ENCODE measurements around the gene ANKRD12. TPM values are rescaled to one million over a fixed set of nuclear protein-coding genes. Genes with fewer than 3 reads are reported as not detected.

ANKRD12 gene
- polyA plus RNA-seq, 1 donor from 2014 or later, result 32.3 TPM

DNA sequence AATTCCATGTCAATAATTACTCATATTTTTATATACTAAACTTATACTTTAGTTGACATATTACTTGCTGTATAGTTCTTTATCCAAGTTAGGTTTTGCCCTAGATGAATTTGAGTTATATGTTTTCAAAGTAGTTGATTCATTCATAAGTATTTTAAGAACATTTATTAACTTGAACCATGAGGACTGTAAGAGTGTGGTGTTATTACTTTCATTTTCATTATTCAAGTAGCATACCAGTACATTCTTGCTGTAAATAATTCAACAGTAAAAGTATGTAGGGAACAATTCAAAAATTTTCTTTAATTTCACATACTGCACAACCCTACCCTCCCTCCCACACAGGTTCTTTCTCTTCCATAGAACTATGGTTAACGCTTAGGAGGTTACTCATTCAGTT is 75.4 kb downstream of the ANKRD12 start:
- TF ChIP-seq, protein P1, sequence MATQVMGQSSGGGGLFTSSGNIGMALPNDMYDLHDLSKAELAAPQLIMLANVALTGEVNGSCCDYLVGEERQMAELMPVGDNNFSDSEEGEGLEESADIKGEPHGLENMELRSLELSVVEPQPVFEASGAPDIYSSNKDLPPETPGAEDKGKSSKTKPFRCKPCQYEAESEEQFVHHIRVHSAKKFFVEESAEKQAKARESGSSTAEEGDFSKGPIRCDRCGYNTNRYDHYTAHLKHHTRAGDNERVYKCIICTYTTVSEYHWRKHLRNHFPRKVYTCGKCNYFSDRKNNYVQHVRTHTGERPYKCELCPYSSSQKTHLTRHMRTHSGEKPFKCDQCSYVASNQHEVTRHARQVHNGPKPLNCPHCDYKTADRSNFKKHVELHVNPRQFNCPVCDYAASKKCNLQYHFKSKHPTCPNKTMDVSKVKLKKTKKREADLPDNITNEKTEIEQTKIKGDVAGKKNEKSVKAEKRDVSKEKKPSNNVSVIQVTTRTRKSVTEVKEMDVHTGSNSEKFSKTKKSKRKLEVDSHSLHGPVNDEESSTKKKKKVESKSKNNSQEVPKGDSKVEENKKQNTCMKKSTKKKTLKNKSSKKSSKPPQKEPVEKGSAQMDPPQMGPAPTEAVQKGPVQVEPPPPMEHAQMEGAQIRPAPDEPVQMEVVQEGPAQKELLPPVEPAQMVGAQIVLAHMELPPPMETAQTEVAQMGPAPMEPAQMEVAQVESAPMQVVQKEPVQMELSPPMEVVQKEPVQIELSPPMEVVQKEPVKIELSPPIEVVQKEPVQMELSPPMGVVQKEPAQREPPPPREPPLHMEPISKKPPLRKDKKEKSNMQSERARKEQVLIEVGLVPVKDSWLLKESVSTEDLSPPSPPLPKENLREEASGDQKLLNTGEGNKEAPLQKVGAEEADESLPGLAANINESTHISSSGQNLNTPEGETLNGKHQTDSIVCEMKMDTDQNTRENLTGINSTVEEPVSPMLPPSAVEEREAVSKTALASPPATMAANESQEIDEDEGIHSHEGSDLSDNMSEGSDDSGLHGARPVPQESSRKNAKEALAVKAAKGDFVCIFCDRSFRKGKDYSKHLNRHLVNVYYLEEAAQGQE (IDR thresholded peaks at IDR 0.05; ENCODE audit: borderline replicate concordance), result no peak
- TF ChIP-seq EP300 (conservative IDR thresholded peaks at IDR 0.05; ENCODE audit: poor library complexity, severe bottlenecking) (no peak), MXI1 (conservative IDR thresholded peaks at IDR 0.05; ENCODE audit: poor library complexity, severe bottlenecking) (no peak), SMC3 (conservative IDR thresholded peaks at IDR 0.05; ENCODE audit: poor library complexity) (no peak), POLR2AphosphoS5 (IDR thresholded peaks at IDR 0.05) (no peak), RAD21 (conservative IDR thresholded peaks at IDR 0.05) (no peak), TAF1 (IDR thresholded peaks at IDR 0.05; ENCODE audit: low read depth) (no peak), EZH2 (IDR thresholded peaks at IDR 0.05; ENCODE audit: borderline replicate concordance, insufficient read depth, low read length, poor library complexity, severe bottlenecking) (no peak)
- TF ChIP-seq, protein P2, sequence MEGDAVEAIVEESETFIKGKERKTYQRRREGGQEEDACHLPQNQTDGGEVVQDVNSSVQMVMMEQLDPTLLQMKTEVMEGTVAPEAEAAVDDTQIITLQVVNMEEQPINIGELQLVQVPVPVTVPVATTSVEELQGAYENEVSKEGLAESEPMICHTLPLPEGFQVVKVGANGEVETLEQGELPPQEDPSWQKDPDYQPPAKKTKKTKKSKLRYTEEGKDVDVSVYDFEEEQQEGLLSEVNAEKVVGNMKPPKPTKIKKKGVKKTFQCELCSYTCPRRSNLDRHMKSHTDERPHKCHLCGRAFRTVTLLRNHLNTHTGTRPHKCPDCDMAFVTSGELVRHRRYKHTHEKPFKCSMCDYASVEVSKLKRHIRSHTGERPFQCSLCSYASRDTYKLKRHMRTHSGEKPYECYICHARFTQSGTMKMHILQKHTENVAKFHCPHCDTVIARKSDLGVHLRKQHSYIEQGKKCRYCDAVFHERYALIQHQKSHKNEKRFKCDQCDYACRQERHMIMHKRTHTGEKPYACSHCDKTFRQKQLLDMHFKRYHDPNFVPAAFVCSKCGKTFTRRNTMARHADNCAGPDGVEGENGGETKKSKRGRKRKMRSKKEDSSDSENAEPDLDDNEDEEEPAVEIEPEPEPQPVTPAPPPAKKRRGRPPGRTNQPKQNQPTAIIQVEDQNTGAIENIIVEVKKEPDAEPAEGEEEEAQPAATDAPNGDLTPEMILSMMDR (IDR thresholded peaks at IDR 0.05; ENCODE audit: poor library complexity, severe bottlenecking), result no peak
- H3K9ac ChIP-seq (ENCODE audit: low read length), result no peak overlapping the region
- no peaks in the 10 kb centered on the region for H3K79me2 ChIP-seq (replicated peaks; ENCODE audit: insufficient read depth, low read length)
- no peak overlapping the region for H3K4me3 ChIP-seq (ENCODE audit: low read length)
- H4K20me1 ChIP-seq (ENCODE audit: insufficient read depth), result no peaks in the 10 kb centered on the region
- H2AFZ ChIP-seq (ENCODE audit: low read depth, low read length), result no peak overlapping the region
- H3K27me3 ChIP-seq (ENCODE audit: insufficient read depth, low read depth, low read length), result no peaks in the 10 kb centered on the region
- no peaks in the 10 kb centered on the region for H3K9me2 ChIP-seq (ENCODE audit: insufficient read depth, low read length)
- no peaks in the 10 kb centered on the region for H3K36me3 ChIP-seq (ENCODE audit: insufficient read depth, low read length)
- H3F3A ChIP-seq (ENCODE audit: insufficient read depth, low read length, poor library complexity, severe bottlenecking), result no peaks in the 10 kb centered on the region
- no peak overlapping the region for H3K27ac ChIP-seq (ENCODE audit: low read length)
- no peaks in the 10 kb centered on the region for H3K9me3 ChIP-seq (ENCODE audit: low read length)
- no peak overlapping the region for H3K4me2 ChIP-seq (ENCODE audit: low read length)

DNA sequence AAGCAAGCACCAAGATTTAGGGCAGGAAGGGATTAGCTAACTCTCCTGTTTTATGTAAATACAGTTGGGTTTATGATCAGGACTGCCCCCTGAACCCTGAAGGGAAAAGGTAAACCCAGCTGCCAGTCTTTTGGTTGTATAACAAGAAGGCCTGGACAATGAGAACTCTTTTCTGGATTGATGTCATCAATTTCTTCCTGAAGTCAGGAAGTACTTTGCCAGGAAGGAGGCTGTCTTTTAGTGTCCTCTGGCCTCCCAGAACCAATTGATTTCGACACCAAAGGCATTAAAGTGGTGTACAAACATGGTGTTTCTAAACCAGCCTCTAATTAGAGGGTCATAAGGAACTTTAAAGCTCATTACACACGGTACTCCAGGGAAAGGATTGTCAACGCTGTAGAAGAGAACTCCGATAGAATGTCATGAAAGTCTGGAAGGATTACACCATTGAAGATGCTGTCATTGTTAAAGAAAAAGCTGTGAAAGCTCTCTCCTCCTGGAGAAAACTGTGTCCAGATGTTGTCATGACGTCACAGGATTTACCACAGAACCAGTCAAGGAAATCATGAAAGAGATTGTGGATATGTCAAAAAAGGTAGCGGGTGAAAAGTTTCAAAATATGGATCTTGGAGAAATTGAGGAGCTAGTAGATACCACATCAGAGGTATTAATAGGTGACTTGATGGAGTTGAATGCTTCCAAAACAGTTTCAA is 78.8 kb downstream of the ANKRD12 start:
- Histone ChIP-seq H3K27me3 (ENCODE audit: insufficient read depth, low read depth, low read length) (no peaks in the 10 kb centered on the region), H3F3A (ENCODE audit: insufficient read depth, low read length, poor library complexity, severe bottlenecking) (no peaks in the 10 kb centered on the region), H3K79me2 (replicated peaks; ENCODE audit: insufficient read depth, low read length) (no peaks in the 10 kb centered on the region), H4K20me1 (ENCODE audit: insufficient read depth) (no peaks in the 10 kb centered on the region), H3K9me3 (ENCODE audit: low read length) (no peaks in the 10 kb centered on the region), H2AFZ (ENCODE audit: low read depth, low read length) (no peak overlapping the region), H3K4me3 (ENCODE audit: low read length) (no peak overlapping the region), H3K36me3 (ENCODE audit: insufficient read depth, low read length) (peaks cover 6% of the 10 kb centered on the region), H3K4me2 (ENCODE audit: low read length) (no peak overlapping the region), H3K27ac (ENCODE audit: low read length) (no peak overlapping the region), H3K9me2 (ENCODE audit: insufficient read depth, low read length) (no peaks in the 10 kb centered on the region), H3K9ac (ENCODE audit: low read length) (no peak overlapping the region)
- TF ChIP-seq, protein P1 (IDR thresholded peaks at IDR 0.05; ENCODE audit: borderline replicate concordance), result no peak
- TF ChIP-seq, protein P2 (IDR thresholded peaks at IDR 0.05; ENCODE audit: poor library complexity, severe bottlenecking), result no peak
- TF ChIP-seq SMC3 (conservative IDR thresholded peaks at IDR 0.05; ENCODE audit: poor library complexity) (no peak), POLR2AphosphoS5 (IDR thresholded peaks at IDR 0.05) (no peak), EZH2 (IDR thresholded peaks at IDR 0.05; ENCODE audit: borderline replicate concordance, insufficient read depth, low read length, poor library complexity, severe bottlenecking) (no peak), RAD21 (conservative IDR thresholded peaks at IDR 0.05) (no peak), EP300 (conservative IDR thresholded peaks at IDR 0.05; ENCODE audit: poor library complexity, severe bottlenecking) (no peak), TAF1 (IDR thresholded peaks at IDR 0.05; ENCODE audit: low read depth) (no peak), MXI1 (conservative IDR thresholded peaks at IDR 0.05; ENCODE audit: poor library complexity, severe bottlenecking) (no peak)

All from neural cell (in vitro differentiated cells).